A549 (cell line): ENCODE measurements around the gene FAM72D.
"Not testable (repeated sequence)": the region's sequence is repeated elsewhere in the genome, so short reads cannot be mapped to it uniquely, and the experiment has no call there.

Experiments used
- CBX8 ChIP-seq: fragments of 200-600 bp; sonication (generic); IDR thresholded peaks from 2 replicates; pipeline ENCODE4 v1.6.1; 2016
- JUN ChIP-seq, 2 experiments: fragments of >200 bp; sonication (Bioruptor Twin); formaldehyde crosslinking; IDR thresholded peaks; 2 replicates in 1 of 2; 3 replicates in 1 of 2; pipeline ENCODE4 v1.6.1; 2016 to 2017
- POLR2A ChIP-seq: IDR thresholded peaks from 2 replicates; pipeline ENCODE4 v1.6.1; 2012; ENCODE audit warnings: mild to moderate bottlenecking, low read length
- RCOR1 ChIP-seq: fragments of 150-350 bp; IDR thresholded peaks from 2 replicates; pipeline ENCODE4 v1.6.1; 2014; ENCODE audit warnings: antibody characterized with exemption, low read length, low read depth
- TF ChIP-seq, protein P1 (sequence below): fragments of >200 bp; sonication (Bioruptor Twin); formaldehyde crosslinking; IDR thresholded peaks from 3 replicates; pipeline ENCODE4 v1.5.1; 2016
- TF ChIP-seq, protein P2 (sequence below): fragments of 450-650 bp; IDR thresholded peaks from 2 replicates; pipeline ENCODE4 v1.6.1; 2014; ENCODE audit warnings: antibody characterized with exemption
- TF ChIP-seq, protein P3 (sequence below): IDR thresholded peaks from 2 replicates; pipeline ENCODE4 v1.6.1; 2012

DNA sequence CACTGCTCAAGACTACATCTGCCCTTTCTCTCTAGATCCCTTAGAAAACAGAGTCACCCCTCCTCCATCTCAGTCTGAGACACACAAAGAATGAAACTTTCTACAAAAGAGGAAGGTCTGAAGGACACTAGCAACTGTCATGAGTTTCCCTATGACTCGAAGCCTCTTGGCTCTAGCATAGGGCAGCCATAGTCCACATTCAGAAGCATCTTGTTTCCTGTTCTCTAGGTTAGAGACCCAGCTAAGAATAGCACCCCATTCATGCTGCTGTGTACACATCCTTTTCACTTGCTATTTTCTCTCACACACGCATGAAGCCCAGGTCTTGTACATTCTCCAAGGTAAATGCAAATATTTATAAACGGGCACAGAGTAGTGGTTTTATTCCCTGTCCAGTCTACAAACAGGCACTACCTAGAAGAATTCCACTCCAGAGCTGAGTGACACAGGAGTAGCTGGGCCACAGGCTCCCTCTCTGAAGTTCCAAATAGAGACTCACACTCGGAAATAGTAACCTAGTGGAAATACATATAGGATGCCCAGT lies 40.5 kb upstream of the FAM72D start:
- TF ChIP-seq POLR2A; CBX8; JUN (IDR thresholded peaks at IDR 0.05); RCOR1: not testable (repeated sequence)
- TF ChIP-seq, protein P1, sequence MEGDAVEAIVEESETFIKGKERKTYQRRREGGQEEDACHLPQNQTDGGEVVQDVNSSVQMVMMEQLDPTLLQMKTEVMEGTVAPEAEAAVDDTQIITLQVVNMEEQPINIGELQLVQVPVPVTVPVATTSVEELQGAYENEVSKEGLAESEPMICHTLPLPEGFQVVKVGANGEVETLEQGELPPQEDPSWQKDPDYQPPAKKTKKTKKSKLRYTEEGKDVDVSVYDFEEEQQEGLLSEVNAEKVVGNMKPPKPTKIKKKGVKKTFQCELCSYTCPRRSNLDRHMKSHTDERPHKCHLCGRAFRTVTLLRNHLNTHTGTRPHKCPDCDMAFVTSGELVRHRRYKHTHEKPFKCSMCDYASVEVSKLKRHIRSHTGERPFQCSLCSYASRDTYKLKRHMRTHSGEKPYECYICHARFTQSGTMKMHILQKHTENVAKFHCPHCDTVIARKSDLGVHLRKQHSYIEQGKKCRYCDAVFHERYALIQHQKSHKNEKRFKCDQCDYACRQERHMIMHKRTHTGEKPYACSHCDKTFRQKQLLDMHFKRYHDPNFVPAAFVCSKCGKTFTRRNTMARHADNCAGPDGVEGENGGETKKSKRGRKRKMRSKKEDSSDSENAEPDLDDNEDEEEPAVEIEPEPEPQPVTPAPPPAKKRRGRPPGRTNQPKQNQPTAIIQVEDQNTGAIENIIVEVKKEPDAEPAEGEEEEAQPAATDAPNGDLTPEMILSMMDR, result not testable (repeated sequence)
- TF ChIP-seq, protein P2, sequence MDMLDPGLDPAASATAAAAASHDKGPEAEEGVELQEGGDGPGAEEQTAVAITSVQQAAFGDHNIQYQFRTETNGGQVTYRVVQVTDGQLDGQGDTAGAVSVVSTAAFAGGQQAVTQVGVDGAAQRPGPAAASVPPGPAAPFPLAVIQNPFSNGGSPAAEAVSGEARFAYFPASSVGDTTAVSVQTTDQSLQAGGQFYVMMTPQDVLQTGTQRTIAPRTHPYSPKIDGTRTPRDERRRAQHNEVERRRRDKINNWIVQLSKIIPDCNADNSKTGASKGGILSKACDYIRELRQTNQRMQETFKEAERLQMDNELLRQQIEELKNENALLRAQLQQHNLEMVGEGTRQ, result not testable (repeated sequence)
- TF ChIP-seq, protein P3, sequence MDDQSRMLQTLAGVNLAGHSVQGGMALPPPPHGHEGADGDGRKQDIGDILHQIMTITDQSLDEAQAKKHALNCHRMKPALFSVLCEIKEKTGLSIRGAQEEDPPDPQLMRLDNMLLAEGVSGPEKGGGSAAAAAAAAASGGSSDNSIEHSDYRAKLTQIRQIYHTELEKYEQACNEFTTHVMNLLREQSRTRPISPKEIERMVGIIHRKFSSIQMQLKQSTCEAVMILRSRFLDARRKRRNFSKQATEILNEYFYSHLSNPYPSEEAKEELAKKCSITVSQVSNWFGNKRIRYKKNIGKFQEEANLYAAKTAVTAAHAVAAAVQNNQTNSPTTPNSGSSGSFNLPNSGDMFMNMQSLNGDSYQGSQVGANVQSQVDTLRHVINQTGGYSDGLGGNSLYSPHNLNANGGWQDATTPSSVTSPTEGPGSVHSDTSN, result not testable (repeated sequence)
